ENCODE measurements around the gene KCTD1.

Gene KCTD1

GRCh38 chr18:26520974-26521373 lies 27.4 kb downstream of the KCTD1 start:
- ChIA-PET CTCF (interaction anchor here (1.2 kb wide), 1 partner anchor 11 kb away, joined by 4 read pairs; no protein-coding TSS in a partner anchor), POLR2A (interaction anchor here (1.1 to 1.5 kb wide), 2 partner anchors 27 to 29 kb away, joined by 3 to 4 read pairs; partner anchors contain the start of gene KCTD1)
- TF ChIP-seq ELF4 (IDR thresholded peaks at IDR 0.05) (no peak), HDGF (IDR thresholded peaks at IDR 0.05; ENCODE audit: borderline replicate concordance) (no peak), SP1 (IDR thresholded peaks at IDR 0.05) (no peak), FOXK2 (IDR thresholded peaks at IDR 0.05) (no peak), ARNT (IDR thresholded peaks at IDR 0.05) (no peak), FOXA1 (IDR thresholded peaks at IDR 0.05) (no peak), TARDBP (IDR thresholded peaks at IDR 0.05) (no peak), LEF1 (IDR thresholded peaks at IDR 0.05; ENCODE audit: borderline replicate concordance) (no peak), SUZ12 (IDR thresholded peaks at IDR 0.05) (no peak), FOXM1 (IDR thresholded peaks at IDR 0.05; ENCODE audit: borderline replicate concordance) (no peak), PKNOX1 (IDR thresholded peaks at IDR 0.05) (no peak), ZNF384 (IDR thresholded peaks at IDR 0.05) (no peak), NFRKB (IDR thresholded peaks at IDR 0.05) (no peak), CTBP1 (IDR thresholded peaks at IDR 0.05; ENCODE audit: borderline replicate concordance) (no peak), BHLHE40 (IDR thresholded peaks at IDR 0.05; ENCODE audit: borderline replicate concordance) (no peak)
- no peak for DNase-seq (ENCODE audit: extremely low spot score)

GRCh38 chr18:26519114-26519513 lies 29.2 kb downstream of the KCTD1 start:
- ChIA-PET POLR2A (no interaction called here), CTCF (no interaction called here)
- no peak for DNase-seq (ENCODE audit: extremely low spot score)
- no peak for TF ChIP-seq SUZ12 (IDR thresholded peaks at IDR 0.05)
- no peak for TF ChIP-seq ARNT (IDR thresholded peaks at IDR 0.05)
- TF ChIP-seq ELF4 (IDR thresholded peaks at IDR 0.05) = no peak
- TF ChIP-seq SP1 (IDR thresholded peaks at IDR 0.05) = no peak
- TF ChIP-seq LEF1 (IDR thresholded peaks at IDR 0.05; ENCODE audit: borderline replicate concordance) = no peak
- TF ChIP-seq FOXM1 (IDR thresholded peaks at IDR 0.05; ENCODE audit: borderline replicate concordance) = no peak
- no peak for TF ChIP-seq TARDBP (IDR thresholded peaks at IDR 0.05)
- TF ChIP-seq BHLHE40 (IDR thresholded peaks at IDR 0.05; ENCODE audit: borderline replicate concordance) = no peak
- no peak for TF ChIP-seq FOXK2 (IDR thresholded peaks at IDR 0.05)
- TF ChIP-seq FOXA1 (IDR thresholded peaks at IDR 0.05) = no peak
- TF ChIP-seq L3MBTL2 (conservative IDR thresholded peaks at IDR 0.05) = no peak

- POLR2A ChIA-PET = no interaction called here
- no peak for DNase-seq (ENCODE audit: extremely low spot score)
- TF ChIP-seq SUZ12 (IDR thresholded peaks at IDR 0.05) (no peak), FOXA1 (IDR thresholded peaks at IDR 0.05) (no peak), FOXK2 (IDR thresholded peaks at IDR 0.05) (no peak), CTBP1 (IDR thresholded peaks at IDR 0.05; ENCODE audit: borderline replicate concordance) (no peak), FOXM1 (IDR thresholded peaks at IDR 0.05; ENCODE audit: borderline replicate concordance) (no peak), ARNT (IDR thresholded peaks at IDR 0.05) (no peak), BHLHE40 (IDR thresholded peaks at IDR 0.05; ENCODE audit: borderline replicate concordance) (no peak), LEF1 (IDR thresholded peaks at IDR 0.05; ENCODE audit: borderline replicate concordance) (no peak), L3MBTL2 (conservative IDR thresholded peaks at IDR 0.05) (no peak), PKNOX1 (IDR thresholded peaks at IDR 0.05) (no peak), NFRKB (IDR thresholded peaks at IDR 0.05) (no peak), TARDBP (IDR thresholded peaks at IDR 0.05) (no peak), SP1 (IDR thresholded peaks at IDR 0.05) (no peak)
- CTCF ChIA-PET = interaction anchor here (0.6 kb wide), 1 partner anchor 367 kb away, joined by 4 read pairs; no protein-coding TSS in a partner anchor
Observed at GRCh38 chr18:26516964-26517363, 31.4 kb downstream of the KCTD1 start.

- CTCF ChIA-PET = interaction anchor here (0.6 kb wide), 1 partner anchor 368 kb away, joined by 4 read pairs; no protein-coding TSS in a partner anchor
- DNase-seq (ENCODE audit: extremely low spot score) = no peak
- POLR2A ChIA-PET = no interaction called here
- no peak for TF ChIP-seq ARNT (IDR thresholded peaks at IDR 0.05)
- TF ChIP-seq ELF4 (IDR thresholded peaks at IDR 0.05) = no peak
Observed at GRCh38 chr18:26515643-26516487, 32.5 kb downstream of the KCTD1 start.

- DNase-seq (ENCODE audit: extremely low spot score) = peak; percentile 61
- CTCF ChIA-PET = interaction anchor here (0.6 to 1.3 kb wide), 3 partner anchors 11 to 43 kb away, joined by 3 read pairs; no protein-coding TSS in a partner anchor
- no peak for TF ChIP-seq FOXK2 (IDR thresholded peaks at IDR 0.05)
- TF ChIP-seq HDGF (IDR thresholded peaks at IDR 0.05; ENCODE audit: borderline replicate concordance) = 0 out of 2 replicates have a peak, but pooled peaks have one; percentile 41
- peak; percentile 68; the same call in 1 of the 2 replicates for TF ChIP-seq CTBP1 (IDR thresholded peaks at IDR 0.05; ENCODE audit: borderline replicate concordance)
- no peak for TF ChIP-seq NFRKB (IDR thresholded peaks at IDR 0.05)
- TF ChIP-seq L3MBTL2 (conservative IDR thresholded peaks at IDR 0.05) = peak; percentile 58; the same call in 1 of the 2 replicates
- peak; percentile 47; the same call in 1 of the 2 replicates for TF ChIP-seq ARNT (IDR thresholded peaks at IDR 0.05)
- no peak for TF ChIP-seq FOXM1 (IDR thresholded peaks at IDR 0.05; ENCODE audit: borderline replicate concordance)
- TF ChIP-seq SP1 (IDR thresholded peaks at IDR 0.05) = no peak
- no peak for TF ChIP-seq FOXA1 (IDR thresholded peaks at IDR 0.05)
- no peak for TF ChIP-seq SUZ12 (IDR thresholded peaks at IDR 0.05)
- TF ChIP-seq TARDBP (IDR thresholded peaks at IDR 0.05) = no peak
- TF ChIP-seq PKNOX1 (IDR thresholded peaks at IDR 0.05) = peak; percentile 77
- POLR2A ChIA-PET = no interaction called here
Observed at GRCh38 chr18:26511339-26512071, 36.8 kb downstream of the KCTD1 start.
